Stimulated activated CD8-positive, alpha-beta memory T cell treated with anti-CD3 and anti-CD28 coated beads, Interleukin-2, amount 100 ng/mL, for 1 hour (primary cell): ENCODE results near the gene JAK1.

Source experiments
- DNase-seq, 2 donors: peaks; one replicate each; pipeline ENCODE4 v3.0.0-alpha.2; 2020; ENCODE audit warnings: low read depth in 2 of 2

Gene JAK1

GRCh38 chr1:64892576-64893573 lies 73.5 kb downstream of the JAK1 start:
- DNase-seq: no peak

GRCh38 chr1:64891448-64891825 lies 74.9 kb downstream of the JAK1 start:
- DNase-seq: no peak

- no peak for DNase-seq
These were observed 75.5 kb downstream of the JAK1 start for GRCh38 chr1:64890699-64891447.

- no peak for DNase-seq
These were observed 78.6 kb downstream of the JAK1 start for GRCh38 chr1:64887689-64888217.

GRCh38 chr1:64886877-64887276 lies 79.5 kb downstream of the JAK1 start:
- DNase-seq: no peak

GRCh38 chr1:64885648-64886047 lies 80.7 kb downstream of the JAK1 start:
- DNase-seq: no peak

GRCh38 chr1:64884261-64885040 lies 81.9 kb downstream of the JAK1 start:
- DNase-seq: no peak

- no peak for DNase-seq
These were observed 83.6 kb downstream of the JAK1 start for GRCh38 chr1:64882574-64883255.

GRCh38 chr1:64881281-64881680 lies 85.1 kb downstream of the JAK1 start:
- DNase-seq: no peak

GRCh38 chr1:64880449-64880848 lies 85.9 kb downstream of the JAK1 start:
- no peak for DNase-seq

GRCh38 chr1:64878931-64879611 lies 87.3 kb downstream of the JAK1 start:
- no peak for DNase-seq

- no peak for DNase-seq
These were observed 88.3 kb downstream of the JAK1 start for GRCh38 chr1:64878090-64878489.

- DNase-seq: no peak
These were observed 88.8 kb downstream of the JAK1 start for GRCh38 chr1:64877598-64877997.

- DNase-seq: no peak
These were observed 89.2 kb downstream of the JAK1 start for GRCh38 chr1:64877151-64877550.

GRCh38 chr1:64875606-64876005 lies 90.7 kb downstream of the JAK1 start:
- no peak for DNase-seq

- no peak for DNase-seq
These were observed 91.2 kb downstream of the JAK1 start for GRCh38 chr1:64875101-64875500.

GRCh38 chr1:64874666-64875065 lies 91.7 kb downstream of the JAK1 start:
- DNase-seq: no peak

GRCh38 chr1:64873576-64873975 lies 92.8 kb downstream of the JAK1 start:
- DNase-seq: no peak

GRCh38 chr1:64872067-64872466 lies 94.3 kb downstream of the JAK1 start:
- no peak for DNase-seq

GRCh38 chr1:64871256-64871655 lies 95.1 kb downstream of the JAK1 start:
- DNase-seq: no peak

GRCh38 chr1:64867266-64867665 lies 99.1 kb downstream of the JAK1 start:
- no peak for DNase-seq
